HG03159 (cell line): Measurements from ENCODE around the gene TATDN2.
"Not testable (repeated sequence)": the region's sequence is repeated elsewhere in the genome, so short reads cannot be mapped to it uniquely, and the experiment has no call there.

Experiments
- ATAC-seq: cut with Tn5 transposase; IDR thresholded peaks from one replicate; pipeline ENCODE4 v1.9.1; 2021; ENCODE audit warnings: mild to moderate bottlenecking, moderate library complexity; ENCODE audit not compliant: unreplicated experiment

TATDN2 gene

DNA sequence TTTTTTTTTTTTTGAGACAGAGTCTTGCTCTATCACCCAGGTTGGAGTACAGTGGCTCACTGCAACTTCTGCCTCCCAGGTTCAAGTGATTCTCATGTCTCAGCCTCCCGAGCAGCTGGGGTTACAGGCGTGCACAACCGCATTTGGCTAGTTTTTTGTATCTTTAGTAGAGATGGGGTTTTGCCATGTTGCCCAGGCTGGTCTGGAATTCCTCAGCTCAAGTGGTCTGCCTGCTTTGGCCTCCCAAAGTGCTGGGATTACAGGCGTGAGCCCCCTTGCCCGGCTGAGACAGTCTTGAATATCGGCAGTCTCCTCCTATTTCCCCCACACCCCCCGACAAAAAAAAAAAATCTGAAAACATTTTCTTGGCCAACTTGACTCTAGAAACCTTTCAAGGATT, 18.7 kb downstream of the TATDN2 start:
- not testable (repeated sequence) for ATAC-seq

DNA sequence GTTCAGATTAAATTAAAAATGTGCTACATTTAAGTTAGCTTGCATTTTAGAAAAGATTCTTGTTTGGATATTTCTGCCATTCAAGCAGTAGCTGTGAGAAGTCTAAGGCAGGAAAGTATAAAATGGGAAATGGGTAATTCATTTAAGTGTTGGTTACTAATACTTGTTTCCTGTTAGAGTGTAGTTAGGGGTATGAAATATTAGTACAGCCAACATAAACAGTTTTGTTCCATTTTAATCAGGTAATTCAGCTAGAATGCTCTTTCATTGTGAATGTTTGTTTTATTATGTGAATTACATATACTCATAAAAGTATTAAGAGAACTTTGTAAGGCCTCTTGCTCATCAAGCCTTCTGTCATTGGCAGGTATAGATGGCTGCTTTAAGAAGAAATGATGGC, 19.9 kb downstream of the TATDN2 start:
- no peak for ATAC-seq

DNA sequence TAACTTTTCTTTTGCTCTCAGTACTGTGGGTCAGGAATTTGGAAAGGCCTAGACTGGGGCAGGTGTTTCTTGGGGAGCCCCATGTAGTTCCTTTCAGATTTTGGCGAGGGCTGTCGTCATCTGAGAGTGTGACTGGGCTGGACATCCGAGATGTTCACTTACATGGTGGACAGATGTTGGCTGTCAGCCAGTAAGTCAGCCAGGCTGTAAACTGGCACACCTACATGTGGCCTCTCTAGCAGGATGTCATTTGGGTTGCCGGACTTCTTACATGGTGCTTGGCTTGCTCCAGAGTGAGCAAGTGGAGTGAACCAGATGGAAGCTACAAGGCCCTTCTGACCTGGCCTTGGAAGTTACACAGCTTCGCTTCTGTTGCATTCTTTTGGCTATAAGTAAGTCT, 20.7 kb downstream of the TATDN2 start:
- no peak for ATAC-seq

DNA sequence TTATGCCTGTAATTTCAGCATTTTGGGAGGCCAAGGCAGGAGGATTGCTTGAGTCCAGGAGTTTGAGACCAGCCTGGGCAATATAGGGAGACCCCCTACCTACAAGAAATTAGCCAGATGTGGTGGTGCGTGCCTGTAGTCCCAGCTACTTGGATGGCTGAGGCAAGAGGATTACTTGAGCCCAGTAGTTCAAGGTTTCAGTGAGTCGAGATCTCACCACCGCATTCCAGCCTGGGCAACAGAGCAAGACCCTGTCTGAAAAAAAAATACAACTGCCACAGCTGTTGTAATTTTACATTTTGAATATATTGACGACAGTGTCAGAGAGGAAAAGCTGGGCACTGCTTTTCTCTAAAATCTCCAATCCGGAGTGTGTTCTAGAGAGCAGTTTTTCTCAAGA, 21.2 kb downstream of the TATDN2 start:
- ATAC-seq: no peak

DNA sequence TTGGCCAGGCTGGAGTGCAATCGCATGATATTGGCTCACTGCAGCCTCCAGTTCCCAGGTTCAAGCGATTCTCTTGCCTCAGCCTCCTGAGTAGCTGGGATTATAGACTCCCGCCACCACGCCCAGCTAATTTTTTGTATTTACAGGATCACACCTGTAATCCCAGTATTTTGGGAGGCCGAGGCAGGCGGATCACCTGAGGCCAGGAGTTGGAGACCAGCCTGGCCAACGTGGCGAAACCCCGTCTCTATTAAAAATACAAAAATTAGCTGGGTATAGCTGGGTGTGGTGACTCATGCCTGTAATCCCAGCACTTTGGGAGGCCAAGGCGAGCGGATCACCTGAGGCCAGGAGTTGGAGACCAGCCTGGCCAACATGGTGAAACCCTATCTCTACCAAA, 24.2 kb downstream of the TATDN2 start:
- ATAC-seq: not testable (repeated sequence)

DNA sequence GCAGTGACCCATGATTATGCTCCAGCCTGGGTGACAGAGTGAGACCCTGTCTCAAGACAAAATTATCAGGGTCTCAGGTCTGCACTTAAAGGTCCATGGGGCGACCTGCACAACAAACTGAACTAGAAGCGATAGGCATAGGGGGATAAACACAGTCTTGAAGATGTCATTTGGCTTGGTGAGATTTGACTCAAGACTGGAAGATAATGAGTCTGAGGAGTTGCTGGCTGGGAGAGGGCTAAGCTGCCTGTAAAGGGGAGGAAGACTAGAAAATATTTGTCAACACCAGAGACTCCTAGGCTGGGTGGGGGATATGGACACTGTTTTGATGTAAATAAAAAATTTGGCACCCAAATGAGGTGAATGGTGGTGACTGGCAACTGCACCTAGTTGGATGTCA, 24.7 kb downstream of the TATDN2 start:
- no peak for ATAC-seq

DNA sequence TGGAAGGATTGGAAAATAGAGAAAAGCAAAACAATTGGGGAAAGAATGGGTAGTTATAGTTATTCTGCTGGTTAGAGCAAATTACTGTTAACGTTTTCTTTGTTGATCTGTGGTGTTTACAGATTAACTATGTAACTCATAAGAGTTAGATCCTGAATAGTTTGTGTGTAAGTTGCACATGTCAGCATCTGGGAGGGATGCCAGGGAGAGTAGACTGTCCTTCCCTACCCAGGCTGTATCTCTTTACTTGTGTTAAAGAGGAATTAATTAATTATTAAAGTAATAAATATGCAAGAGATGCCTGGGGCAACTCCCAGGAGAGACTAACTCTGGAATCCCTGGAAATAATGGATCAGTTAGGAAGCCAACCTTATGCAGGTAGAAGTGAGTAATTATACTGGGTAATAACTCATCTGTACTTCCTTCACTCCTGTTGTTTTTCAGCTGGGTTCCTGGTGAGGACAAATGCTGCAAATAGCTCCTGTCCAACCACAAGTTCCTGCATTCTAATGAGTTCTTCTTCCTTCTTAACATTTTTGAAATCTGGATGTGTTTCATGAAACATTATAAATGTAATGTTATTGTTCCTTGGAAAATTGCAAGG, 25.5 kb downstream of the TATDN2 start:
- no peak for ATAC-seq

DNA sequence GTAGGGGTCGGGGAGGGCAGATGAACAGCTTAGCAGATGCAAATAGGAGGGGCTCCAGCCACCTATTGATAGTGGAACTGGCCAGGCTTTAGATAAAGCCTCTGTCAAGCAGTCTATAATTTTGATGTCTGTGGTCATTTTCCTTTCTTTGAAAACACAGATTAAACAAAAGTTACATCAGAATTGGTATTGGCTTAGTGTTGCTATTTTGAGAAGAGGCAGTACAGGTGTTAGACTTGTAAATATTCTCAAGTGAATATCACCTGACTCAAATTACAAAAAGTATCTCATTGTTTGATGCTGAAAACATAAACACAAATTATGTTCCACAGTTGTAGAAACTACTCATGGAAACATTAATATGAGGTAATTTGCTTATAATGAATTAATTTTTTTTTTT, 26.3 kb downstream of the TATDN2 start:
- ATAC-seq: no peak

DNA sequence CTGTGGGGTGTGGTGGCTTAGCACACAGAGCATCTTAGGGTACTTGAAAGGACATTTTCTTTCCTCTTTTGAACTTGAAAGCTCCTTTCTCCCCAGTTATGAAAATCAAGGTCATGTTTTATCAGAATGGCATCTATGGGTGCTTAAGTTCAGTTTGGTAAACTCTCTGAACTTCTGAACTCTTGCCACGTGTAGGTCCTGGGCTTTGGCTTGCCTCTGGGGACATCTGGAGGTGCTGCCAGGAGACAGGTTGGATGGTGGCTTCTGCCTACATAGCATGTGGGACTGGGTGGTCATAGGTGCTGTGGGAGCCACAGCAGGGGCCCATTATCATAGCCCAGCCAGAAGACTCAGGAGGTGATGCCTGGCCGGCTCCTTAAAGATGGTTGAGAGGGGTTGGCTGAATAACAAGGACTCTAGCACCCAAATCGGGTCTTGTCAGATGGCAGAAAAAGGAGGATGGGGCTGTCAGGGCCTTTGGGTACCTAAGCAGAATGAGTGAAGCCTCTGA, 28.9 kb downstream of the TATDN2 start:
- ATAC-seq: no peak

DNA sequence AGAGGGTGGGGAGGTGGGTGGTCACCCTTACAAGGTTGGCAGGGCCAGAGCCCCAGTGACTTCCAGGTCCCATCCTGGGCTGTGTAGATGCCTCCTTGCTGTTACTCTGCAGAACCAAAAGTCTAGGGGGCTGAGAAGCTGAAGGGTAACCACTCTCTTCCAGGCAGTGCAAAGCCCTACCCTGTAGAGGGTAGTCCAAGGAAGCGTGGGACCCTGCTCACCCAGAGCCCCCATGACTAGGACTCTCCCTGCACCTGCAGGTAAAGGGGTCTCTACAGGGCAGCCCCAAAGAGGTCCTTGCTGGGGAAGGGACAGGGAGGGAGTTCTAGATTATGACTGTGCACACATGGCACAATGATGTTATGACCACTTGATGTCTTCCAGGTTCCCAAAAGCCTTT, 30.2 kb downstream of the TATDN2 start:
- no peak for ATAC-seq

DNA sequence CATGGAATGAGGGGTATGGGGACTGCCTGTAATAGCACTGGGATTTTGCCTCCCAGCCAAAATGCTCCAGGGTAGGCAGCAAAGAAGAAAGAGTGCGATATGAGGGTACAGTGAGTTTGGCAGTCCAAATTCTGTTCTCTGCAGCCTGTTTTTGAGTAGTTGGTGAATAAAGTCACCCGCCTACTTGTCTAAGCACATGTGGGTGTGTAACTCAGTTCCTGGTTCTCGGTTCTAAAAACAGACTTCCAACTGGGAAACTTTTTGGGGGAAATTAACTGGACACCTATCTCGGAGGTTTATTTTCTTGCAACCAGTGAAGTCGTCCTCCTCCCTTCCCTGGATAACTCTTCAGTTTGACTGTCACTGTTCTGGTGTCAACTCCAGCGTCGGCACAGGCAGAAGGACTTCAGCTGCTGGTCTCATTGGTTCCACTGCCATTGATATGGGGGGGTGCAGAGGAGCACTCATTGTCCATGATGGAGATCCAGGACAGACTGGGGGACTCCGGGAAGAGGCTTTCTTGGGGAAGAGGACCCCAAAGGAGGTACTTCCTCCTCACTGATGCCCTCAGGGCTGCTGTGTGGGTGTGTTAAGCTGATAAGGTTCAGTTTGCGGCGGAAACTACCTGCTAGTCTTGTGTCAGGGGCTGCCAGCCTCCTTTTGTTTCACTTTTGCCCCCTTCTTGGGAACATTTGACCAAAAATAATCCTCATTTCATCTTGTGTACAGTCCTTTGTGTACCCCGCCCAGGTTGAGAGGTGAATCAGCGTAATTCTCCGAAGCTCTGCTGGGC, 31.3 kb downstream of the TATDN2 start:
- no peak for ATAC-seq

DNA sequence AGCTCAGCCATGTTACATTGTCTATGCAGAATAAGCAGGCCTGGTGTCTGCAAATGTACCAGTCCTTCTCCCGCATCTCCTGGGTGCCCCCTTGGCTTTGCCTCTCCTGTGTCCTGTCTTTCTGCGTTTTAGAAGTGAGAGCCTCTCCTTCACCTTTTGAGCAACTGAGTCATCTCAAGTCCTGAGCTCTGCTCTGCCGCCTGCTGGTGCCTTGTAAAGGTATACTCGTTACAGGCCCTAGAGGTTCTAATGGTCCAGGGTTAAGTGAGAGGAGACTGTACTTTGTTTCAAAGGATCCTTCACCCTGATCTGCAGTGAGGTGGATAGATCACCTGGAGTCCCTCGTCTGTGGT, 31.9 kb downstream of the TATDN2 start:
- no peak for ATAC-seq

DNA sequence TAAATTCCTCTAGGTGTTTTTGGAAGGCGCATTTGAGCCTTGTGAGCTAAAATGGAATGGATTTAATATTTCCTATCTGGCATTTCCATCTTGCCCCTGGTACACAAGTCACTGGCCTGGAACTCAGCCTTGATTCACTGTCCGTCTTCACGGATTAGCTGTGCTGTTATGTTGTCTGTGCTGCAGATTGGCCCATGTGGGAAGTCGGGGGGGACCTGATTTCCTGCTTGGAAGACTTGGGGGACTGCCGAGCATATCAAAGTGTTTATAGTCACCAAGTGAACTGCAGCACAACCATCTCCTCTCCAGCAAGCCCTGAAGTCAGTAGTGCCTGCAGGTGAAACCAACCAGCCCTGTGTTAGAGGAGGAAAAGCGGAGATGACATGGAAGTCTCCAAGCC, 32.3 kb downstream of the TATDN2 start:
- ATAC-seq: no peak

DNA sequence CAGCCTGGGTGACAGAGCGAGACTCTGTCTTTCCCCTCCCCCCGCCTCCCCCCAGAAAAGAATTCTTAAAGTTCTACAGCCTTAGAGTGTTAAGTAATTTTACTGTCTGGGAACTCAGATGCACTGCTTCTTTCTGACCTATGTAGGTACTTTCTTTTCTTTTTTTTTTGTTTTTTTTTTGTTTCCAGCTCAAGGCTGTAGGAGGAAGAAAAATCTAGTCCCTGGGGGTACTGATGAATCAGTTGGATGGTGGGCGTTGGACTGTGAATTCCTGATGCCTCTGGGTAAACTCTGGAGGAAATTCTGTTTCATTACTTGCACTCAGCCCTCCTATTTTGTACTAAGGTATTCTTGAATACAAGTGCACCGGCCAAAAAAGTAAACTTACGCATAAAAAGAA, 33.7 kb downstream of the TATDN2 start:
- no peak for ATAC-seq

DNA sequence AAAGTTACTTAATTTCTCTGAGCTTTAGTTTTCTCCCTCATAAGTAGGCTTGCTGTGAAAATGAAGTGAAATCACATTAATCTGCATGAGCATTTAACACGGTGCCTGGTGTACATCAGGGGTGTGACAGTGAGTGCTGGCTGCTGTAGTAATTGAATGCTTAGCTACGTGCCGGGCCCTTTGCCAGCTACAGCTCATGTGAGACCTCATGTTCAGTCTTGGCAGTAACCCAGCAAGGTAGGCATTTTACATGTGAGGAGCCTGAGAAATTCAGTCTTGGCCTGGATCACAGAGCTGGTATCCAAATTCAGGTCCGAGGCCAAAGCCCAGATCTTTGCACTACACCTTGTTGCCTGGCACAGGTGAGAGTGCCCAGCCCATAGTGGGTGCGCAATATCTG, 35.4 kb downstream of the TATDN2 start:
- ATAC-seq: no peak

DNA sequence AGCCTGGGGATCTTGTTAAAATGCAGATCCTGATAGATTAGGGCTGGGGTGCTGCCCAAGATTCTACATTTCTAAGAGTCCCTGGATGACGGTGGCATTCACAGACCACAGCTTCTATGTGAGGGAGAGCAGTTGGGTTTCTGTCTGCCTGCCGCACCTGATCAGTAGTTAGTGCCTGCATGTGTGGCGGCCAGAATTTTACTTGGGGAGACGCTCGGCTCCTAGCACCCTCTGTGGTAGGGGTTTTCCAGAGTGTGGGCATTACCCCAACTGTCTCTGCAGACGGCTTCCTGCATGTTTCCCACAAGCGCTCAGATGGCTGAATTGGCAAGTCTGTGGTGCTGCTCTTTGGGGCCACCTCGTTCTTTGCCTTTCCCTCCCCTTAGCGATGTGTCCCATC, 36.2 kb downstream of the TATDN2 start:
- no peak for ATAC-seq

DNA sequence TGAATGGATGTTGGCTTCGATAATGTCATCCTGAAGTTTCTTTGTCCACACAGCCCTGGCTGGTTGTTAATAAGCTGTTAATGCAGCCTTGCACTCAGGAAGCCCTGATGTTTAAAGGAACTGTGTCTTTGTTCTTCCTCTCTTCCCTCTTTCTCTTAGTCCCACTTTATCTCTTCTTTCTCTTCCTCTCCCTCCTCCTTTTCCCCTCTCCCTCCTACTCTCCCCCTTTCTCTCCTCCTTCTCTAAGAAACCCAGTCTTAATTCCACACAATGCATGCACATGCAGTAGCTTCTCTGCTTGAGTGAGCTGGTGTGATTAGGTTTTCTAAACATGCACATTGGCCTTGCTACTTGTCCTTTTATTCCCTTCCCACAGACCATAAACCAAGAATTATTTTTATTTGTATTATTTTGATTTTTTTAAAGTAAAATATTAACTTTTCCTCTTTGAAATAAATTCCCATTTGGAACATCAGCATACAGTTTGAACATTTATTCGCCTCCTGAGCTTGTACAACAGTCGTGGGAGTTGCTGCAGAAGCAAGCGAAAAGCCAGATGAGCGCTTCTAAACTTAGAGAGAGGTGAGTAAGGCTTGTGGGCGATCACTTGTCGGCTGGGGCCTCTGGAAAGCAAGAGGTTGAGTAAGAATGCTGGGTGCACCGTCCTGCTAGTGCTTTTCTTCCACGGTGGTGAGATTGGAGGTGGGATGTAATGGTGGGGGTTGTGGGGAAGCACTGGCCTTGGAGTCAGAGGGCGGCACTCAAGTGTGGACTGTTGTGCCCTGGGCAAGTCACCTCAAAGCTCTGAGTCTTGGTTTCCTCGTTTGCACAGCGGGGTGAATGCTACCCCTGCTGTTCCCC, 37.2 kb downstream of the TATDN2 start:
- ATAC-seq: no peak

DNA sequence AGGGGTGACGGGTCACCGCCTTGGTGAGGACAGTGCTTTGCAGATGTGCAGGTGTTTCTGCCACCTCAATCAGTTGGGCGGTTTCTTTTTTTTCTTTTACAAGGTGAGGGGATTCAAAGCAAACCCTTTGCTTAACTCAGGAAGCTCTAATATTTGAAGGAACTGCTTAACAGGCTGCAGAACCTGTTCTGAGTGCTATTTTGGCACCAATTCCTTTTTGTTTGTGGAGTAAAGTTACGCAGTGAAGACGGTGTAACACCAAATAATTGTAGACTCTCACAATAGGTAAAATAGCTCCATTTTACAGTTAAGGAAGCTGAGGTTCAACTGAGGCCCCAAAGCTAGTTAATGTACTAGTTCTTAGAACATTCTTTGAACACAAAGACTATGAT, 37.9 kb downstream of the TATDN2 start:
- no peak for ATAC-seq

DNA sequence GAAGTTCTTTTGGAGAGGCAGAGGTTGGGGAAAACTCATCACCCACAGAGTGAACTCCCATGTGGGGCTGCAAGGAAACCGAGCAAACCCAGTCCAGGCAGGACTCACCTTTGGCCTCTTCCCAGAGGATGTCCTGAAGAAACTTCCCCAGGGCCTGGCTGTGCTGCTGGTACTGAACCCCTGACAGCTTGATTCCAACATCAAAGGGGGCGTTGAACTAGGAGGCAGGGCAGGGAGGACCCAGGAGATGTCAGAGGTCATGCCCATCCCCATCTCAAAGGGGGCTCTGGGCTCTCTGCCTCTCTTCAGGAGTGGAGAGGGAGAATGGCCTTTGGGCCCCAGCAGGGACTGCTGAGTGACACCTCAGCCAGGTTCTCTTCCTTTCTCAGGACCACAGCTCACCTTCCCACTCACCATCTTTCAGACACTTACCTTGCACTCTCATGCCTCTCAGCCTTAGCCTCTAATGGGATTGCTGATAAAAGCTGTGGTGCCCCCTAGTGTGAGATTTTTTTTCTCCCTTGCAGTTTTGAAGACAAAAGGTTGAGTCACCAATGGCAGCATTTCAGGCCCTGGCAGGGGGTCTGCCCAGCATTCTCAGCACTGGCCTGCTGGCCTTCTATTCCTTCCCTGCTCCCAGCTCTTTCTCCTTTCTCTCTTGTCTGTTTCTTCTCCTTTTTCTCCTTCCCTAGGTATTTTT, 38.5 kb downstream of the TATDN2 start:
- ATAC-seq: no peak

DNA sequence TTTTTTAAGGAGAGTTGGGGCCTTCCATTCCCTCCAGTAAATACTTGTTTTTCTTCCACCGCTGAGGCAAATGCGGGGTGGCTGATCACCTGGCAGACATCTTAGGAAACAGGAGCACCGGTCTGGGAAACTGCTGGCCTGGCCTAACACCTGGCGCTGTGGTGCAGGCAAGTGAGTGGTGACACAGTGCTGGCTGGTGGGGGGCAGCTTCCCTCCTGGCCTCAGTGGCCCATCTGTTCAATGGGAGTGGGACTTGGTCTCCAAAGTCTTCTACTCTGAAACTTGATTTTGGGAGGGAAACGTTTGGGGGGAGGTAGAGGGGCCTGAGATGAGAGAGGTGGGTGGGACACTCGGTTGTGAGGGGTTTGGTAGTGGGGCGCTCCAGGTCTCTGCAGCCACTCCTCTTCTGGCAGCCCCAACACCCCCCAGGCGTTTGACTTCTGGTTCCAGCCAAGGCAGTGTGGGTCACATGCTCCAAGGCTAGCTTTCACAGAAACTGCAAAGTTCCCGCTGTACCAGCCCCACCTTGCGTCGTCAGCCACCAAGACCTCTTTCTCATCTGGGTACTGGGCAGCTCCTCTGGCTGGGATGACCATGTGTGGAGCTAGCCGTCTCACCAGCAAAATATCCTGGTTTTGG, 39.8 kb downstream of the TATDN2 start:
- ATAC-seq: no peak

DNA sequence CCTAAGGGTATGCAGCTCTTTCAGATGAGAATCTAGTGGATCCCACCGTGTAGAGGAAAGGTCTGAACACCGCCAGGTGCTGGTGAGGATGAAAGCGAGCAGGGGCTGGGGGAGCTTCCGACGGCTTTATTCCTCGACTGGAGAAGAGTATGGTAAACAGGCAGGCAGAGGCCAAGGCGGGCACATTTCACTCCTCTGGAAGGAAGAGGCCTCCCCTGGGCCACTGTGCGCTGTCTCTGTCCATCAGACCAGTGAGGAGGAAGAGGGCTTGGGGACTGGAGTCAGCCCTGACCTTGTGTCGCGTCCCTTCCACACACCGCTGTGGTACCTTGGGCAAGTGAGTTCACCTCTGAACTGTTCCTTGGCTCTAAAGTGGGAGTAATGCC, 40.3 kb downstream of the TATDN2 start:
- ATAC-seq: no peak
